ENCODE results near the gene CEP135.

DNA sequence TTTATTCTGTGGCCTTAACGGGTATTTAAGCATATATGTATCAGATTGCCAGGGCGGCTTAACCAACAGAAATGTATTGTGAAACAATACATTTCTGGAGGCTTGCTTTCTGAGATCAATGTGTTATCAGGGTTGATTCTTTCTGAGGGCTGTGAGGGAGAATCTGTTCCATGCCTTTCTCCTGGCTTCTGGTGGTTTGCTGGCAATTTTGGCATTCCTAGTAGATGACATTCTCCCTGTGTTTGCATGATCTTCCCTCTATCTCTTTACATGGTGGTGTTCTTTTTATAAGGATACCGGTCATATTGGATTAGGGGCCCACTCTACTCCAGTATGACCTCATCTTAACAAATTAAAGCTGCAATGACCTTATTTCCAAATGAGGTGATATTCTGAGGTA lies 16.9 kb upstream of the CEP135 start:
- TF ChIP-seq POLR2AphosphoS5 (IDR thresholded peaks at IDR 0.05) = no peak
- TF ChIP-seq POLR2A (IDR thresholded peaks at IDR 0.05) = no peak
- no peak for TF ChIP-seq EP300 (IDR thresholded peaks at IDR 0.05)
- TF ChIP-seq, protein P1, sequence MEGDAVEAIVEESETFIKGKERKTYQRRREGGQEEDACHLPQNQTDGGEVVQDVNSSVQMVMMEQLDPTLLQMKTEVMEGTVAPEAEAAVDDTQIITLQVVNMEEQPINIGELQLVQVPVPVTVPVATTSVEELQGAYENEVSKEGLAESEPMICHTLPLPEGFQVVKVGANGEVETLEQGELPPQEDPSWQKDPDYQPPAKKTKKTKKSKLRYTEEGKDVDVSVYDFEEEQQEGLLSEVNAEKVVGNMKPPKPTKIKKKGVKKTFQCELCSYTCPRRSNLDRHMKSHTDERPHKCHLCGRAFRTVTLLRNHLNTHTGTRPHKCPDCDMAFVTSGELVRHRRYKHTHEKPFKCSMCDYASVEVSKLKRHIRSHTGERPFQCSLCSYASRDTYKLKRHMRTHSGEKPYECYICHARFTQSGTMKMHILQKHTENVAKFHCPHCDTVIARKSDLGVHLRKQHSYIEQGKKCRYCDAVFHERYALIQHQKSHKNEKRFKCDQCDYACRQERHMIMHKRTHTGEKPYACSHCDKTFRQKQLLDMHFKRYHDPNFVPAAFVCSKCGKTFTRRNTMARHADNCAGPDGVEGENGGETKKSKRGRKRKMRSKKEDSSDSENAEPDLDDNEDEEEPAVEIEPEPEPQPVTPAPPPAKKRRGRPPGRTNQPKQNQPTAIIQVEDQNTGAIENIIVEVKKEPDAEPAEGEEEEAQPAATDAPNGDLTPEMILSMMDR (IDR thresholded peaks at IDR 0.05) = no peak
